Mucosa of rectum (tissue), 2 donors: ENCODE measurements around the gene TTLL12.
A peak's percentile ranks its signal among the peaks of the same experiment; 100 is the strongest.

Experiments
- H3K27ac ChIP-seq, 2 donors: one replicate each; pipeline ENCODE4 v1.7.0; 2013; ENCODE audit warnings: inconsistent platforms in 2 of 2, low read depth in 2 of 2, low read length in 2 of 2
- H3K27me3 ChIP-seq, 2 donors: one replicate each; pipeline ENCODE4 v1.7.0; 2013; ENCODE audit warnings: low read length in 2 of 2; ENCODE audit not compliant: control insufficient read depth in 2 of 2, insufficient read depth in 2 of 2
- H3K36me3 ChIP-seq, 2 donors: one replicate each; pipeline ENCODE4 v1.7.0; 2013; ENCODE audit warnings: low read length in 2 of 2; ENCODE audit not compliant: control insufficient read depth in 2 of 2, insufficient read depth in 2 of 2
- H3K4me1 ChIP-seq, 2 donors: one replicate each; pipeline ENCODE4 v1.7.0; 2013; ENCODE audit warnings: low read length in 2 of 2, mild to moderate bottlenecking in 1 of 2; ENCODE audit not compliant: control insufficient read depth in 2 of 2, insufficient read depth in 2 of 2
- H3K4me3 ChIP-seq, 2 donors: one replicate each; pipeline ENCODE4 v1.7.0; 2013; ENCODE audit warnings: low read length in 2 of 2
- H3K9ac ChIP-seq, 2 donors: one replicate each; pipeline ENCODE4 v1.7.0; 2013; ENCODE audit warnings: low read length in 2 of 2, low read depth in 1 of 2, mild to moderate bottlenecking in 1 of 2
- H3K9me3 ChIP-seq, 2 donors: one replicate each; pipeline ENCODE4 v1.7.0; 2013; ENCODE audit warnings: low read length in 2 of 2; ENCODE audit not compliant: control insufficient read depth in 2 of 2
- donor health status: healthy.
- donor health status: Normal muscosa, but diverticular disease.

Gene TTLL12

DNA sequence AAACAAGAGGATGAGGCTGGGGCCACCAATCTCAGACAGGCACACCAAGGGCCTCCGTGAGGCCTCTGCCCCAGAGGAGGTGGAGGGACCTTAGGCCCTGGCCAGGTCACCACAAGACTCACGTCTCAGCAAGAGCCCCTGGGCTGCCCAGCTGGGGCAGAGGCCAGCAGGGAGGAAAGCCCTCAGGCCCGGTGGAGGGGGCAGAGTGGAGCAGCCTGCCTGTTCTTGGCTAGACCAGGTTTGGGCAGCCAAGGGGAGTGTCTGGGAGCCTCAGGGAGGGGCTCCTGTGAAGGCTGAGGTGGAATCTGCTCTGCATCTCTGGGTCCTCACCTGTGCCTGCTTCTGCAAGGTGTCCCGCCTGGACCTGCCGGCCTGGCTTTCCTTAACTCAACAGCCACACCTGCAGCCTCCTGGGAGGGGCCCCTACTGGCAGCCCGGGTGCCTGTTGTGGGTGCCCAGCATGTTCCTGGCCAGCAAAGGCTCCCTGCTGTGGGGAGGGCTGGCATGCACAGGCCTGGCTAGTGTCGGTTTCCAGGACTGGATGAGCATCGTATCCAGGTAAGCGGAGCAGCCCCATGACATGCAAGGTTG is 11.9 kb downstream of the TTLL12 start:
- Histone ChIP-seq H3K36me3 (peaks cover 47 to 57% of the 10 kb centered on the region in 2 donors), H3K9ac (no peak overlapping the region), H3K9me3 (no peaks in the 10 kb centered on the region), H3K27me3 (no peaks in the 10 kb centered on the region), H3K27ac (no peak overlapping the region), H3K4me3 (no peak overlapping the region), H3K4me1 (peaks cover 8 to 22% of the 10 kb centered on the region in 2 donors)

DNA sequence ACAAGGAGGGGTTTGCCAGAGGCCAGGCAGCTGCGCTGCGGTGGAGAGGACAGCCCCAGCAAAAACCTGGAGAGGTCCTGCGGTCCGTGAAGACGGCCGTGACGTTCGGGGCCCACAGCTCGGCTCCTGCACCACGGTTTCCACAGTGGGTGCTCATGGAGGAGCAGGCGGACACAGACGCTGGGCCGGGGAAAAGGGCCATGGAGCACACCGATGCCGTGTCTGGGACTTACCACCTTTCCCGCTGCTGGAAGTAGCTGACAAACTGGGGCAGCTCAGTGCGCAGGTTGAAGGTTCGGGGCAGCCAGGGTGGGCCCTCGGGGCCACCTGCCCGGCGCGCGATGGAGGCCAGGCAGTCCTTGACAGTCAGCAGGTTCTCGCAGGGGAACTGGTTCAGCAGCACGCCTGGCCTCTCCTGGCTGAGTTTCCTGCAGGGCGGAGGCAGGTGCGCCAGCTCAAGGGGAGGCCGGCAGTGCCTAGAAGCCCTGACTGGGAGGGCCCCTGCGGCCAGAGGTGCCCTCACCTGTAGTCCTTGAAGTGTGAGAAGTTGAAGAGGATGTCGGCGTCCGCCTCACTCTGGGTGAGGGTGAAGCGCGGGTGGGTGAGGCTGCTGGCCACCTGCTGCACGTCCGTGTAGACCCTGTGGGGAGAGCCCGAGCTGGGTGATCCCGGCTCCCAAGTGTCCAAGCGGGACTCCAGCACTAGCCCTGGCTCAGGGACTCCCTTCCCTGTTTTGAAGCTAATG is 12.8 kb downstream of the TTLL12 start:
- H3K36me3 ChIP-seq: peaks cover 46 to 49% of the 10 kb centered on the region in 2 donors
- no peaks in the 10 kb centered on the region for H3K27me3 ChIP-seq
- no peak overlapping the region for H3K9ac ChIP-seq
- peaks cover 12 to 28% of the 10 kb centered on the region in 2 donors for H3K4me1 ChIP-seq
- no peak overlapping the region for H3K4me3 ChIP-seq
- no peaks in the 10 kb centered on the region for H3K9me3 ChIP-seq
- H3K27ac ChIP-seq: no peak overlapping the region

DNA sequence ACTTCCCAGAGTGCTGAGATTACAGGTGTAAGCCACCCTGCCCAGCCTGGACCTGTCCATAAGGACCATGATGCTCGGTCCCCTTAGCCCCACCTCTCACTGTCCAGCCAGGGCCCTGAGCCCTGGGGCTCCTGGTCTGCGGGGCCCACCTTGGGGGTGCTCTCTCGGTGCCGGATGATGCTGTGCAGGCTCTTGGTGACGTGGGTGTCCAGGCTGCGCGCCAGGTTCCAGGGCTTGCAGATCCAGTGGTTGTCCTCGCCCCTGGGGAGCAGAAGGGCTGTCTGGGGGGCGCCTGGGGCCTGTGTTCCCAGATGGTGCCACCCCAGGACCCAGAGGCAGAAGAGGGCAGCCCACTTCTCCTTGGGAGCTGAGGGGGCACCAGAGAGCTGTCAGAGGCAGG is 13.4 kb downstream of the TTLL12 start:
- Histone ChIP-seq H3K9ac (no peak overlapping the region), H3K36me3 (peaks cover 43 to 46% of the 10 kb centered on the region in 2 donors), H3K4me3 (no peak overlapping the region), H3K4me1 (peaks cover 12 to 28% of the 10 kb centered on the region in 2 donors), H3K27ac (no peak overlapping the region), H3K9me3 (no peaks in the 10 kb centered on the region), H3K27me3 (no peaks in the 10 kb centered on the region)

DNA sequence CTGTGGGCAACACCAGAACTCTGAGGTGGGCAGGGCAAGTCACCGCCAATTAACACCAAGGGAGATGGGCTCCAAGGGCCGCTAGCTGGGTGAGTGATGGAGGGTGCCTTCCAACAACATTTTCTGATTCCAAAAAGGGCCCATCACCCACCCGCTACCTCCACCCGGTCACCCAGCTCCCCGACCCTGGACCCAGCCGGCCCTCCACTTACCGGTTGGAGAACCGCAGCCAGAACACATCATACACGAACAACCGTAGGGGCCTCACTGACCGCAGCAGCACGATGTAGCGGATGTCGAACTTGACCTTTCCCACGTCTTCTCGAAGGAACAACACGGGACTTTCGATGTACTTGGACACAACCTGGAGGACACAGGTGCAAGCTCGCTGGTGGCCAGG is 14.7 kb downstream of the TTLL12 start:
- Histone ChIP-seq H3K9ac (no peak overlapping the region), H3K4me1 (peaks cover 12 to 28% of the 10 kb centered on the region in 2 donors), H3K4me3 (no peak overlapping the region), H3K36me3 (peaks cover 49 to 51% of the 10 kb centered on the region in 2 donors), H3K27me3 (no peaks in the 10 kb centered on the region), H3K27ac (peak overlapping the region; percentile 95 to 96), H3K9me3 (no peaks in the 10 kb centered on the region)

DNA sequence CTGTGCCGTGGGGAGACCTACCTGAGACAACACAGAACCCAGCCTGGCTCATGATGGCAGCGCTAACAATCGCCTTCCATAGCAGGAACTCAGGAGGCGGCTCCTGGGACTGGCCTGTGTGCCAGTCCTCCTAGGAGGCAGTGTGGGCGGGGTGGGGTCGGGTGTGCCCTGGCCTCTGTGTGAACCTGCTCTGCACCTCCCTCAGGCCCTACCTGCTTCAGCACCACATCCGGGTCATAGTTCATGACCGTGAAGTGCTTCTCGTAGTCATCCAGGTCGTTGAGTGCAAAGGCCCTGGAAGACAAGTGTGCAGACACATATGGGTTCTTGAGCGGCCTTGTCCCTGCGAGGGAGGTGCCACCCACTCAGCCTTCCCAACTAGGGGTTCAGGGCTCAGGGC is 15.3 kb downstream of the TTLL12 start:
- Histone ChIP-seq H3K4me1 (peaks cover 12 to 28% of the 10 kb centered on the region in 2 donors), H3K9me3 (no peaks in the 10 kb centered on the region), H3K27ac (peak overlapping the region; percentile 95 to 96), H3K9ac (peak overlapping the region; percentile 83 to 84), H3K4me3 (peak overlapping the region; percentile 65 to 78), H3K27me3 (no peaks in the 10 kb centered on the region), H3K36me3 (peaks cover 48 to 53% of the 10 kb centered on the region in 2 donors)

DNA sequence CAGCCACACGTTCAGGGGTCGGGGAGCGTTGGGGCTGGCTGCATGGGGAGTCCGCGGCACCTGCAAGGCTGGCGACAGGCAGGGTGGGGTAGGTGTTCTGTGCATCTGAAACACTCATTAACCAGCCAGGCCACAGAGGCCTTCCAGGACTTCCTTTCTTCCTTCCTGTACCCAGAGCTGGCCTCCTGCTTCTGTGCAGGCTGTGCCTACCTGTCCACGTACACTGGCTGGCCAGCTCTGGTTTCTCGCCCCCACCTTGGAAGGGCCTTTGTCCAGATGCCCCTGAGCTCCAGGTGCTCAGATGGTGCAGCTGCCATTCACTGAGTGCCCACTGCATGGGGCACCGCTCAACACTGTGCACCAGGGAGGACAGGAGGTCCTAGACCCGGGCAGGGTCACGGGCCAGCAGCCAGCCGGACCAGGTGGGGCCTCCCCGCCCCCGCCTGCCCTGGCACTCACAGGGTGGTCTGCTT is 15.9 kb downstream of the TTLL12 start:
- H3K9ac ChIP-seq: peak overlapping the region; percentile 83 to 84
- peak overlapping the region; percentile 65 to 78 for H3K4me3 ChIP-seq
- no peaks in the 10 kb centered on the region for H3K27me3 ChIP-seq
- no peaks in the 10 kb centered on the region for H3K9me3 ChIP-seq
- H3K4me1 ChIP-seq: peaks cover 12 to 28% of the 10 kb centered on the region in 2 donors
- H3K27ac ChIP-seq: peak overlapping the region; percentile 95 to 96
- H3K36me3 ChIP-seq: peaks cover 47 to 54% of the 10 kb centered on the region in 2 donors

DNA sequence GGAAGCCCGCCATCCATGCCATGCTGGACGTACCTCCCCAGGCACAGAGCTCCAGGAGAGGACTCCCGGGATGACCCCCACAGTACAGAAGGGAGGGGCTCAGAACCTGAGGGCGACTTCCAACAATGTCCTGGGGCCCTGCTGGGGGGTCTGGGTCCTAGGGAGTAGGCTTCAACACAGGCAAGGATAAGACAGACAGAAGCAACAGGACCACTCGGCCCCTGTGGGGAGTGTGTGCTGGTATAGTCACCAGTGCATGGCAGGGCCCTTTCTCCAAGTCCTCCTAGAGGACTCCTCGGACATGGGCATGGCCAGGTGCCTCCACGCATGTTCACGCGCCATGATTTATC is 16.8 kb downstream of the TTLL12 start:
- H3K36me3 ChIP-seq: peaks cover 43 to 47% of the 10 kb centered on the region in 2 donors
- no peak overlapping the region for H3K9ac ChIP-seq
- no peaks in the 10 kb centered on the region for H3K27me3 ChIP-seq
- peaks cover 12 to 28% of the 10 kb centered on the region in 2 donors for H3K4me1 ChIP-seq
- no peak overlapping the region for H3K4me3 ChIP-seq
- no peaks in the 10 kb centered on the region for H3K9me3 ChIP-seq
- no peak overlapping the region for H3K27ac ChIP-seq

DNA sequence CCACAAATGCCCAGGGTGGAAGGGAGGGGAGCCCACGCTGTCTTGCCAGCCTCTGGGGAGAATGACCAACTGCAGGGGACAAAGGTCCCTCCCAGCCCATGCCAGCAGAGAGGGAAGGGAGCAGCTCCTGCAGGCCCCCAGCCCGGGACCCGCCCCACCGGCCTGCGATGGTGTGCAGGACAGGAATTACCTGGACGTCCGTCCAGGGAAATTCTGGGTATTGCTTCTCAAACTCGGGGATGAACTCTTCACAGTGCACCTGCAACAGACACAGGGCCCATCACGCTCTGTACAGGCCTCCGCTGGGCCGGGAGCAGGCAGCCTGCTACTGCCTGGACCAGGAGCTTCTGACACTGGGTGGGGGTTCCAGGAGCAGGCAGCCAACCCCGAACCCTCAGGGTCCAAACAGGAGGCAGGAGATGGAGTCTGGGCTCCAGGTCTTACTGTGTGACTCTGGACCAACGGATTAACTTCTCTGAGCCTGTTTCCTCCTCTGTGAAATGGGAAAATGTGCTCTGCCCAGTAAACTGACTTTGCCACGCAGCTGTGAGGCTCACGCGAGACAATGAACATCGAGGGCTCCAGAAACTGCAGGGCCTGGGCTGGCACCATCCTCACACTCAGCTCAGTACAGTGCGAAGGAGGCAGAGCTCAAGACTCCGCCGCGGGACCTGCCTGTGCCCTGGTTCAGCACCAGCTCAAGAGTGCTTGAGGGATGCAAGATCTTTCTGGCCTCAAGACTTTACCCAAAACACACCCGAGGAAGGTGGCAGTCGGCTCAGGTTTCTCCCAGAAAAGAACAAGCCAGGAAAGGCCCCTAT is 17.4 kb downstream of the TTLL12 start:
- no peak overlapping the region for H3K27ac ChIP-seq
- peaks cover 39 to 43% of the 10 kb centered on the region in 2 donors for H3K36me3 ChIP-seq
- no peaks in the 10 kb centered on the region for H3K9me3 ChIP-seq
- H3K27me3 ChIP-seq: no peaks in the 10 kb centered on the region
- no peak overlapping the region for H3K9ac ChIP-seq
- H3K4me3 ChIP-seq: no peak overlapping the region
- H3K4me1 ChIP-seq: peaks cover 12 to 28% of the 10 kb centered on the region in 2 donors

DNA sequence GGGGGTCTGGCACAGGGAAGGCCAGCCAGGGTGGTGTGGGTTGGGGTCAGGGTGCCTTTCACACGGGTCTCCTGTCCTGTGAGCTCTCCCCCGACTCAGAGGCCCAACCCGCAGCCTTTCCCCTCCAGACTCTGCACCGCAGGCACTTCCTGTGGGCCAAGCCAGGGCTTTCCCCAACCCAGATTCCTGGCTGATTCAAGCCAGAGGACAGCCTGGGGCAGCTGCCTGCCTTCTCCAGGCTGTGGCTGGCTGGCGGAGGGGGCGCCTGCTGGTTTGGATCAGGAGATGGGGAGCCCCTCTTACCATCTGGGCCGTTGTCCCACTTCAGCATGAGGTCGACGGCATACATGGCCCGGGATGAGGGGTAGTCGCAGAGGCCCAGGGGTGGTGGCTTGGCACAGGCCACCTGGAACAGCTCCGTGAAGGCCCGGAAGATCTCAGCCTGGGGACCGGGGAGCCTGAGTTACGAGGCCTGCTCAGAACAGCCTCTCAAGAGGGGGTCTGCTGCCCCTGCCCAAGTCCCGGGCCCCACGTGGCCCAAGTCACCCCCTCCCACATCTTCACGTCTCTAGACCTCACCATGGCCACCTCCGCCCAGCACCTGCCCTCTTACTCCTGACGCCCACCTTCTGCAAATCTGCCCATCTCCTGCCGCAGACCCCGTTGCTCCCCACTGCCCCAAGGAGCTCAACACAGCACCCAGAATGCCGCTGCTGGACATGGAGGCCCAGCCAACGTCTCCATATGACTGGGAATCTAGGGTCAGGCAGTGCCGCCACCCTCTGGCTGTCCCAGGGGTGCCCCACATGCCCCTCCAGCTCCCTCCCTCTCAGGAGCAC is 18.2 kb downstream of the TTLL12 start:
- H3K36me3 ChIP-seq: peaks cover 31 to 38% of the 10 kb centered on the region in 2 donors
- no peaks in the 10 kb centered on the region for H3K27me3 ChIP-seq
- H3K4me3 ChIP-seq: no peak overlapping the region
- H3K9ac ChIP-seq: no peak overlapping the region
- H3K27ac ChIP-seq: no peak overlapping the region
- H3K9me3 ChIP-seq: no peaks in the 10 kb centered on the region
- peaks cover 15 to 28% of the 10 kb centered on the region in 2 donors for H3K4me1 ChIP-seq
